ENCODE results near the gene RB1.

RB1 gene

DNA sequence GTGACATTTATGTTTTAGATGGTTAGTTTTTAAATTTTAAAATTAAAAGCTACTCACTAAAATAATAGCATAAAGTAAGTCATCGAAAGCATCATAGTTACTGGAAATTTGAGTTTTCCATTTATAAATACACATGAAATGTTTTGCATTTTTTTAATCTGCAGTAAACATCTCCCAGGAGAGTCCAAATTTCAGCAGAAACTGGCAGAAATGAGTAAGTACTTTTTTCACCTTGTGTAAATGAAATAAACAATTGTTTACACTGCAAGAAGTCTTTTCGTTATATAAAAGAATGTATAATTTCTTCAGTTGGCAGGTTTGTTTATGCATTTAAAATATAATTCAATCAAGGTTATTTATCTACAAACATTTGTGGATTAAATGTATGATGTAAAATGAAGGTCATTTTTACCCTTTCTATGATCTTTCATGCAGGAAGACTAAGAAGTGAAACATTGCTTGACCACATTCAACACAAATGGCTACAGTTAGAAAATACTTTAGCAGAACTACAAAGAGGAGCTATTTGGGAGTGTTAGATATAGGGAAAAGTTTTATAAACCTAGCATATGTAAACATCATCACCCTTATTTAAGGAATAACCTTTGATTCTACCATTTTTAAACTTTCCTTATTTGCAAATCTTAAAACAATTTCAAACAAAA lies 173.8 kb downstream of the RB1 start:
- ATAC-seq (ENCODE audit: insufficient read depth, low read depth) = no peak

DNA sequence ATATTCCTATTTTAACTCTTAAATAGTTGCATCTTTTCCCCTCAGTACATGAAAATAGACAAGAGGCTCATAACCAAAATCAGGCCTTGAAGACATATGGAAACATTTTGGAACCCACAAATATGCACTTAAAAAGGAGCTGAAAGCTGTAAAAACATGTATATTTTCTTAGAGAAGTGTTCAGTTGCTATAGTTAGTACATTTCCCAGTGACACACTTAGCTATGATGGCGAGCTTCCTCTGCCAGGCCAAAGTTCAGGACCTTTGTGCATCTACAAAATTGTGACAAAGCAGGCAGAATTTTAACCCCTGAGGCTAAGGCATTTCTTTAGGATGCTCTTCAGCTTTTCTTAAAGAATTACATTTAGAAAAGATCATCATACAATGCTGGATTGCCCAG lies 174.8 kb downstream of the RB1 start:
- Histone ChIP-seq H3K27ac (ENCODE audit: low read length) (no peak overlapping the region), H3K36me3 (ENCODE audit: insufficient read depth, low read length) (peaks cover 86% of the 10 kb centered on the region), H4K20me1 (ENCODE audit: insufficient read depth, low read length) (no peaks in the 10 kb centered on the region), H2AFZ (ENCODE audit: low read depth, low read length) (no peak overlapping the region), H3K27me3 (ENCODE audit: insufficient read depth, low read length, poor library complexity) (no peaks in the 10 kb centered on the region), H3K4me3 (ENCODE audit: low read depth in 1 of 2, low read length in 2 of 2) (no peak overlapping the region), H3K9ac (ENCODE audit: low read depth, low read length) (no peak overlapping the region), H3K79me2 (ENCODE audit: insufficient read depth, low read length) (no peaks in the 10 kb centered on the region), H3K4me1 (ENCODE audit: insufficient read depth, low read length) (no peaks in the 10 kb centered on the region), H3K4me2 (ENCODE audit: insufficient read depth, low read length) (no peak overlapping the region), H3K9me3 (ENCODE audit: insufficient read depth, low read length, severe bottlenecking) (no peaks in the 10 kb centered on the region)
- TF ChIP-seq, protein P1, sequence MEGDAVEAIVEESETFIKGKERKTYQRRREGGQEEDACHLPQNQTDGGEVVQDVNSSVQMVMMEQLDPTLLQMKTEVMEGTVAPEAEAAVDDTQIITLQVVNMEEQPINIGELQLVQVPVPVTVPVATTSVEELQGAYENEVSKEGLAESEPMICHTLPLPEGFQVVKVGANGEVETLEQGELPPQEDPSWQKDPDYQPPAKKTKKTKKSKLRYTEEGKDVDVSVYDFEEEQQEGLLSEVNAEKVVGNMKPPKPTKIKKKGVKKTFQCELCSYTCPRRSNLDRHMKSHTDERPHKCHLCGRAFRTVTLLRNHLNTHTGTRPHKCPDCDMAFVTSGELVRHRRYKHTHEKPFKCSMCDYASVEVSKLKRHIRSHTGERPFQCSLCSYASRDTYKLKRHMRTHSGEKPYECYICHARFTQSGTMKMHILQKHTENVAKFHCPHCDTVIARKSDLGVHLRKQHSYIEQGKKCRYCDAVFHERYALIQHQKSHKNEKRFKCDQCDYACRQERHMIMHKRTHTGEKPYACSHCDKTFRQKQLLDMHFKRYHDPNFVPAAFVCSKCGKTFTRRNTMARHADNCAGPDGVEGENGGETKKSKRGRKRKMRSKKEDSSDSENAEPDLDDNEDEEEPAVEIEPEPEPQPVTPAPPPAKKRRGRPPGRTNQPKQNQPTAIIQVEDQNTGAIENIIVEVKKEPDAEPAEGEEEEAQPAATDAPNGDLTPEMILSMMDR (IDR thresholded peaks at IDR 0.05; ENCODE audit: borderline replicate concordance, extremely low read depth, low read length, poor library complexity, severe bottlenecking) = no peak
- no peak for TF ChIP-seq EZH2 (IDR thresholded peaks at IDR 0.05; ENCODE audit: borderline replicate concordance, low read depth, low read length, severe bottlenecking)
- ATAC-seq (ENCODE audit: insufficient read depth, low read depth) (no peak), DNase-seq (no peak)

More for the DNA sequence above, 173.8 kb downstream of the RB1 start:
- TF ChIP-seq, protein P1 (IDR thresholded peaks at IDR 0.05; ENCODE audit: borderline replicate concordance, extremely low read depth, low read length, poor library complexity, severe bottlenecking) = no peak
- TF ChIP-seq EZH2 (IDR thresholded peaks at IDR 0.05; ENCODE audit: borderline replicate concordance, low read depth, low read length, severe bottlenecking) = no peak
- Histone ChIP-seq H3K4me1 (ENCODE audit: insufficient read depth, low read length) (no peaks in the 10 kb centered on the region), H4K20me1 (ENCODE audit: insufficient read depth, low read length) (no peaks in the 10 kb centered on the region), H3K27ac (ENCODE audit: low read length) (no peak overlapping the region), H3K27me3 (ENCODE audit: insufficient read depth, low read length, poor library complexity) (no peaks in the 10 kb centered on the region), H3K4me2 (ENCODE audit: insufficient read depth, low read length) (no peak overlapping the region), H3K4me3 (ENCODE audit: low read depth in 1 of 2, low read length in 2 of 2) (no peak overlapping the region), H2AFZ (ENCODE audit: low read depth, low read length) (no peak overlapping the region), H3K9me3 (ENCODE audit: insufficient read depth, low read length, severe bottlenecking) (no peaks in the 10 kb centered on the region), H3K79me2 (ENCODE audit: insufficient read depth, low read length) (no peaks in the 10 kb centered on the region), H3K36me3 (ENCODE audit: insufficient read depth, low read length) (peaks cover 85% of the 10 kb centered on the region), H3K9ac (ENCODE audit: low read depth, low read length) (no peak overlapping the region)
- DNase-seq = no peak

DNA sequence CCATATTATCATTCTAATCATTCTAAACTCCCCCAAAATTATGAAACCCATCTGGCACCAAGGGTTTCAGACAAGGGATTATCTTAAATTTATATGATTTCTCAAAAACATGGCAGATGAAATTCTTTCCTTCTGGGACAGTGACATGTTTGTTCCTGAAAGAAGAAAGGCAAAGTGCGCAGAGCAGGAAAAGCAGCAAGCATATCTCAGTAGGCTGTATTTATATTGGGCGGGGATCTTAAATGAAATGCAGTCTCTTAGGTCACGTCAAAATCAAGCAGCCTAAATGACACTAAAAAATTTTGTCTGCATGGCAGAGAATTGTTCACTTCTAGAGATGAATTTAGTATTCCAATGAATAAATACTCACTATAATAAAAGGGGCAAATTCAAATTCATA lies 180.0 kb downstream of the RB1 start:
- no peaks in the 10 kb centered on the region for H4K20me1 ChIP-seq (ENCODE audit: insufficient read depth, low read length)
- no peak overlapping the region for H3K4me3 ChIP-seq (ENCODE audit: low read depth in 1 of 2, low read length in 2 of 2)
- peaks cover 10% of the 10 kb centered on the region for H3K79me2 ChIP-seq (ENCODE audit: insufficient read depth, low read length)
- ATAC-seq (ENCODE audit: insufficient read depth, low read depth) (no peak), DNase-seq (no peak)
- H3K9me3 ChIP-seq (ENCODE audit: insufficient read depth, low read length, severe bottlenecking) = peaks cover 4% of the 10 kb centered on the region
- no peak overlapping the region for H2AFZ ChIP-seq (ENCODE audit: low read depth, low read length)
- no peak overlapping the region for H3K4me2 ChIP-seq (ENCODE audit: insufficient read depth, low read length)
- peaks cover 61% of the 10 kb centered on the region for H3K36me3 ChIP-seq (ENCODE audit: insufficient read depth, low read length)
- H3K4me1 ChIP-seq (ENCODE audit: insufficient read depth, low read length) = peaks cover 21% of the 10 kb centered on the region
- H3K27me3 ChIP-seq (ENCODE audit: insufficient read depth, low read length, poor library complexity) = no peaks in the 10 kb centered on the region
- H3K9ac ChIP-seq (ENCODE audit: low read depth, low read length) = no peak overlapping the region
- no peak for TF ChIP-seq EZH2 (IDR thresholded peaks at IDR 0.05; ENCODE audit: borderline replicate concordance, low read depth, low read length, severe bottlenecking)
- TF ChIP-seq, protein P1 (IDR thresholded peaks at IDR 0.05; ENCODE audit: borderline replicate concordance, extremely low read depth, low read length, poor library complexity, severe bottlenecking) = no peak
- H3K27ac ChIP-seq (ENCODE audit: low read length) = no peak overlapping the region
